Measurements from ENCODE around the gene B3GNT9.

The B3GNT9 gene

DNA sequence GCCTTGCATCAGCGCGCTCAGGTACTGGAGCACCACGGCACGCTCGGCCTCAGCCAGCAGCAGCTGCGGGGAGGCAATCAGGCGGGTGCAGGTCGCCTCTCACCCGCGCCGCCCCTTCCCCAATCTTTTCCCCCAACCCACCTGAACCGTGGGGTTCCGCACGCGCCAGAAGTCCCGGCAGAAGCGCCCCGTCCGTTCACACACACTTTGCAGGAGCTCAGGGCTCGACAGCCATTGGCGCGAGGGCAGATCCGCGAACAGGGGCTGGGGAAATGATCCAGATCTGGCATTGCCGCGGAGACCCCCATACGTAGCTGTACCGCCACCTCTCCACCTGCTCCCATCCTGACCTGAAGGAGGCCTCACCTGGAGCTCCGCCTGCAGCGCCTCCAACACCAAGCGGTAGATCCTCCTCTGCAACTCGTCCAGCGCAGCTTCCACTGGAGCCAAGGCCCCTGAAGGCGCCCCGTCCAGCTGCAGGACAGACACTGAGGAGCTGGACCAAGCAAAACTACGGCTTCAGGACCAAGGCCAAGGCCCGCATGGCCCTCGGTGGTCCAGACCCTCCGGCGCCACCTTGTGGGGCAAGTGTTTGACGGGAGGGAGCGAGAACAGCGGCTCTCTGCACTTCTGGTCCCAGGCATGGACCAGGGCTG, 34.3 kb upstream of the B3GNT9 start:
- peak; percentile 55 for DNase-seq

DNA sequence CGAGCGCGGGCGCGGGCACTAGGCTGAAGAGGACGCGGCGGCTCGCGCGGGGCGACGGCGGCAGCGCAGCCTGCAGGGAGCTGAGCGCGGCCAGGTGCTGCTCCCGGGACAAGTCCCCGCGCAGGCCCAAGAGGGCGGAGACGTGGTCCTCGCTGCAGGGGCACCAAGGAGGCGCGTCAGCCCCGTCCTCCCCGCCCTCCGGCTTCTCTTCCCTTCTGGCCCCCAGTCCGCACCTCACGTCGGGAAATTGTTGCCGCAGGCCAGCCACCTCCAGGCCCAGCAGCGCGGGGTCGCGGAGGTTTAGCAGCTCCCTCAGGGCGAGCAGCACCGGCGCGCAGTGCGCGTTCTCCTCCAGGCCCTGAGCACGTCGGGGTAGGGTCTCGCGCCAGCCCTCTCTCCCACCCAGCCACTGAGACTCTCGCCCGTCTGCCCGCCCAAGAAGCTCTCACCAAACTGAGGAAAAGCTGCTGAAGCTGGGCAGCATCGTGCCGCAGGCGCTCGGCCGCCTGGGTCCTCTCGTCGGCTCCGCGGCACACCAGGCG, 33.7 kb upstream of the B3GNT9 start:
- DNase-seq, result peak; percentile 59

DNA sequence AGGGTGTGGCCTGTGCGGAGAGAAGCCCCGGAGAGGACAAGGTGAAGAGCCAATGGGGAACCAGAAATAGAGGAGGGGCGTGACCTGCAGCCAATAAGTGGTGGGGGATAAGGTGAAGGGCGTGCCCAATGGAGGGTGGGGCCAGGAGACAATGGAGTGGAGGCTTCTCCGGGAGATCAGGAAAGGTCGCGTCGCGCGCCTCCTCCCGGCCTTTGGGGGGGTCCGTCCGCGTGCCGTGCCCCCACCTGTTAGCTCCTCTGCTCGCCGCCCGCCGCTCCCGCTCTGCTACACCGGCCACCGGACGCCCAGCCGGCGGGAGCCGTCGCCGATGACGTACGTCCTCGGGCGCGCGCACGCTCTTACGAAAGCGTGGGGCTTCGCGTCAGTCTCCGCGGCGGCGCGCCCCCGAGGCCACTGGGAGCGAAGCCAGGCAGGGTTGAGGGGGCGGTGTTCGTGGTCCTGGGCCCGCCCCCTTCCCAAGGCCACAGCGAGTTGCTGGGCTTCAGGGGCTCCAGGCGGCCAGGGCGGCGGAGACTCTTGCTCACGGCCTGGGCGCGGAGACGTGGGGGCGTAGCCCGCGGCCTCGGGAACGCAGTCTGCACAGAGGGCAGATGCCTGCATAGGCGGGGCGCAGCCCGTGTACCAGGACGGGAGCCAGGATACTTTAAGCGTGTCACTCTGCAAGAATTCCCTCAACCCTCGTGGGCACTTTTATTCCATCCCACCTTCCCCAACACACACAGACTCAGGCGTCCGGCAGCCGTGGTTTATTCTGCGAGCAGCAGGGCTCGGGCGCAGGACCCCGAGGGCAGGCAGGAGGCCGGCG, 33.0 kb upstream of the B3GNT9 start, which contains the start of gene MATCAP1:
Gene MATCAP1, minus strand, starts transcription at position 337 of the 826 bp plus-strand sequence. CDS start 3,353 bp downstream, outside the sequence.
- DNase-seq, result peak; percentile 94

DNA sequence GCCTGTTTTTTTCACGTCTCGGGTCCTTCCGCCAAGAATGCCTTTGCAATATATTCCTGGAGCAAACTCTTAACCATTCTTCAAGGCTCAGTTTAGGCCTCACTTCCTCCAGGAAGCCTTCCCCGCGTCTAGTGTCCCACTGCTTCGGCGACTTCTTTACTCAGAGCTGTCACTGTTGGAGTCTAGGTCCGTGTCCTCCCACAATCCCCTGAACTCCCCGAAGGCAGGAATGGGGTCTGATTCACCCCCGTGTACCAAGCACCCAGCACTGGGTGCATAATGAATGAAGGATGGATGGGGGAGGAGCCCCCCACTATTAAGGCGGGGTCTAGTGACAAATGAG, 32.5 kb upstream of the B3GNT9 start:
- DNase-seq, result no peak

DNA sequence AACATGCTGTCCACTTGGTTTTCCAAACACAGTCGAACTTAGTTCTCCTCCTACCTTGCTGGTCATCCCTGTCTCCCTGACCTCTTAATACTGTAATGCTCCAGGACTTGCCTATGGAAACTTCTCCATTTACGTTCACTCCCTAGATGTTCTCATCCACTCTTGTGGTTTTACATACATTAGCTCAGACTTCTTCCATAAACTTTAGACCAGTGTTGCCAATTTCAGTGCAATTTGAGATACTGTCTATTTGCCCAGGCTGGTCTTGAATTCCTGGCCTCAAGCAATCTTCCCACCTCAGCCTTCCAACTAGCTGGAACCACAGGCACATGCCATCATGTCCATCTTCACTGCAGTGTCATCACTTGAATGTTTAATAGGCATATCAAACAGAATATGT, 31.5 kb upstream of the B3GNT9 start:
- no peak for DNase-seq

DNA sequence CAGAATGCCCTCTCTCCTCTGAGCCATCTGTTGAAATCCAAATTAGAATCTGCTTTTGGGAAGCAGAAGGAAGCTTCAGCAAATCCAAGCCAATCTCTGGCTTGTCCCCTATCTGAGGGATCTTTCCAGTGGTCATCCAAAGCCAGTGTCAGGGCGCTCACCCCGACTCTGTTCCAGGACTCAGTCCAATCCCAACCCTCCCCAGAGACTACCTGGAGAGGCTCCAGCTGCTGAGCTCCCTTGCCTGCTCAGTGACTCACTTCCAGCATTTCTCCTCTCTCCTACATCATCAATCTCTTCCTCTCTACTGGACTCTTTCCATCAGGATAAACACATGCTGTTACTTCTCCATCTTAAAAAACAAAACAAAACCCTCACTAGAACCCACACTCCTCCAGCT, 30.5 kb upstream of the B3GNT9 start:
- no peak for DNase-seq

DNA sequence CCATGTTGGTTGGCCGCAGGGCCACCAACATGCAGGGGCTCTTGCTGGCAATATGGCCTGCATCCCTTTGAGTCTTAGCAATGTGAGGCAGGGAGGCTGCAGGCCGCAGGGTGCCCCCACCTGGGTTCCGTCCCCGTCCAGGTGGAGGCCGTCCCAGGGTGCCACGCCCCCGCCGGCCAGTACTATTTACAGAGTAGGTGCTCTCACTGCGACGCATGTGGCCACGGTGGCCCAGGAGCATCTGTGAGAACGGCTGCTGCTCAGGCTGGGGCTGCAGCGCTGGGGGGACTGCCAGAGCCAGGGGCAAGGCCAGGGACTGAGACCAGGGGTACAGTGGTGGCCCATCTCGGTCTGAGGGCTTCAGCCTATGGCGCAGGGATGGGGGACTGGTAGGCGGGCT, 29.4 kb upstream of the B3GNT9 start:
- DNase-seq, result no peak

DNA sequence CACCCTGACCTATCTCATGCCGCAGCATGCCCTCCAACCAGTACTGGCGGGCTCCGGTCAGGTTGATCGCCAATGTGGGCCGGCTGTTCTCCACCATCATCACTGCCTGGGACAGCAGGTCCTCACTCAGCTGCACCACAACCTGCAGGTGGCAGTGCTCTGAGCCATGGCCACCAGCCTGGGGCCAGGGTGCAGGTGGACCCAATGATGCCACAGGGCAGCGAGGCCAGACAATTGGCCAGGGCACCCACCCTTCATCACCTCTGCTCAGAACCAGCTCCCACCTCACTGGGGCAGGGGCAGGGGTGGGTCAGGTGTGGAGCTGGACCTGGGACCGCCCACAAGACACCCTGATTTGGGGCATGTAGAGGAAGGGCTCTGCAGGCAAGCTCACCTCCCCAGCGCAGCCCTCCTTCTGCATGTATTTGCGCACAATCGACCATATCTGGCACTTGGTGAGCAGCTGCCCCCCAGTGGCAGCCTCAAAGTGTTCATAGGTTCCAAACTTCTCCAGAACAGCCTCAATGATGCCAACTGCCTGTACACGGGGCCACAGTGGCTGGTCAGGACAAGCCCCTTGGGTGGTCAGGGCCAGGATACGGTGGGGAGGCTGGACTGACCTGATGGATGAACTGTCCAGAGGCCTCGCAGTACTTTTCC, 28.8 kb upstream of the B3GNT9 start:
- DNase-seq, result no peak

DNA sequence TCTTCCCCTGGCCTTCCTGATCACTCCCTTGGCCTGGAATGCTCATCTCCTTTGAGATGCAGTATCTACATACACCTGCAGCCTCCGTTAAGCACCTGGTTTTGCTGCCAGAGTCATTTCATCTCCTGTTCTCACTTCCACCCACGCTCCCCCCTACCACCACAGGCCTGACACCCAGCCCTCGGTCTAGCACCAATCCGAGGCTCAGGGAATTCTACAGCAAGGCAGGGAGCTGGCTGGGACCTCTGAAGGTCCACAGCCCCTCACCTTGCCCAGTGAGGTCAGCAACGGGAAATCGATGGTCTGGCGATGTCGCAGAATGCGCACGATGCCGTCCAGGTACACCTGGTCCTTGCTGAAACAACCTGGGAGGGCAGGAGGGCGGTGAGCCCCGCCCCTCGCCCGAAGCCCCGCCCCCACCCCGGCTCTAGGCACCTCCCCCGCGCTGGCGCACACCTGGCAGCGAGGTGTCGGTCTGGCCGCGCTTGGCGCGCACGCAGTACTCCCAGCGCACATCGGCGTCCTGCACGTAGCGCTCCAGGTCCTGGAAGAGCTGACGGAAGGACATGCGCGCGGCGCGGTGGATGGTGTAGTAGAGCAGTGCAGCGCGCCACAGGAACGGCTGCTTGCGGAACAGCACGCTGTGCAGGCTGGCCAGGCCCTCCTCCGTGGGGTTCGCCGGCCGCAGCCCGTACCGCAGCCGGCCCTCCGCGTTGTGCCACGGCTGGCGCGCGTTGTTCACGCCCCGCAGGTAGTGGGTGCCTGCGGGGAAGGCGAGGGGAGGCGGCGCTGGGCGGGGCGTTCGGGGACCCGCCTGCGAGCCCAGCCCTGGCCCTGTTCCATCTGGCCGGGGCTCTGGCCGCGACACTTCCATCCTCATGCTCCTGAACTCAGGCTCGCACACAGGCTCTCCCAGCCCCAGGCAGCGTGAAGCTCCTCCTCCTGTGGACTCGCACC, 27.2 kb upstream of the B3GNT9 start:
- peak; percentile 90 for DNase-seq

DNA sequence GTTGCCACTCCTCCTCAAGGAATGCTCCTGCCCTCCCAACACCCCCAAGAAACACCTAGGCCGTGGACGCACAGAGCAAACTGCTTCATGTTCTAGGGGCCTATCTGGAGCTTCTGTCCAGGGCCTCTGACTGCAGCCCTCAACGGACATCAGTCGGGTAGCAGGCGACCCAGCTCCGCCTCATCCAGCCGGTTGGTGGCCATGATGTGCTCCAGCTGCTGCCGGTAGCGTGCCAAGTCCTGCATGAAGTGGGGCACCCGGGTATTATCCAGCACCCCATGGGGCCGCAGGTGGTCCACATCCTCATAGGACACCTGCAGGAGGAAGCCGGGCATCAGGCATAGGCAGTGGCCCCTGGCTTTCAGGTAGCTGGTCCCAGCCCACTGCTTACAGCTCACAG, 25.9 kb upstream of the B3GNT9 start:
- peak; percentile 73 for DNase-seq

DNA sequence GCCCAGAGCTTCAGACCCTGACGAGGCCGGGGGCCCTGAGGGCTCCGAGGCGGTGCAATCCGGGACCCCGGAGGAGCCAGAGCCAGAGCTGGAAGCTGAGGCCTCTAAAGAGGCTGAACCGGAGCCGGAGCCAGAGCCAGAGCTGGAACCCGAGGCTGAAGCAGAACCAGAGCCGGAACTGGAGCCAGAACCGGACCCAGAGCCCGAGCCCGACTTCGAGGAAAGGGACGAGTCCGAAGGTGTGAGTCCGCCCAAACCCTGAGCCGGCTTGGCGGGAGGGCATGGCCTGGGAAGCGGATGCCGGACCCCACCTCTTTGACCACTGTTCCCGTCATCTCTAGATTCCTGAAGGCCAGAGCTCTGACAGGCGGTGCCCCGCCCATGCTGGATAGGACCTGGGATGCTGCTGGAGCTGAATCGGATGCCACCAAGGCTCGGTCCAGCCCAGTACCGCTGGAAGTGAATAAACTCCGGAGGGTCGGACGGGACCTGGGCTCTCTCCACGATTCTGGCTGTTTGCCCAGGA, 24.0 kb upstream of the B3GNT9 start:
- DNase-seq, result no peak

DNA sequence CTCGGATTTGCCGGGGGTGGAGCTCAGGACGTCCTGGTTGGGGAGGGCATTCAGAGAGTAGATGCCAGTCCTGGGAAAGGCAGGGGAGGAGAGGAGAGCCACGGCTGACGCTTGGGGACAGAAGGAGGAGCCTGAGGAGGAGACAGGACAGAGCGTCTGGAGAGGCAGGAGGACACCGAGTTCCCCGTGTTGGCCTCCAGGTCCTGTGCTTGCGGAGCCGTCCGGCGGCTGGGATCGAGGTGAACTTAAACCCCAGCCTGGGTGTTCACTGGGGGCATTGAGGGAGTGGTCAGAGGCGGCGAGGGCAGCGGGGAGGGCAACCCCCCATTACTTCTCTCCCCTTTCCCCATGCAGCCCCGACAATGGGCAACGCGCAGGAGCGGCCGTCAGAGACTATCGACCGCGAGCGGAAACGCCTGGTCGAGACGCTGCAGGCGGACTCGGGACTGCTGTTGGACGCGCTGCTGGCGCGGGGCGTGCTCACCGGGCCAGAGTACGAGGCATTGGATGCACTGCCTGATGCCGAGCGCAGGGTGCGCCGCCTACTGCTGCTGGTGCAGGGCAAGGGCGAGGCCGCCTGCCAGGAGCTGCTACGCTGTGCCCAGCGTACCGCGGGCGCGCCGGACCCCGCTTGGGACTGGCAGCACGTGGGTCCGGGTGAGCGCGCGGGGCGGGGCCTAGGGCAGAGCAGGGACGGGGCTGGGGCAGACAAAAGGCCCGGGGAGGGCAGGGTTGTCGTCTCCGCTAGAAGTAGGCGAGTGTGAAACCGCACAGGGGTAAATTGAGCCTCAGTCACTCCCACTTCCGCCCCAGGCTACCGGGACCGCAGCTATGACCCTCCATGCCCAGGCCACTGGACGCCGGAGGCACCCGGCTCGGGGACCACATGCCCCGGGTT, 23.3 kb upstream of the B3GNT9 start:
- peak; percentile 47 for DNase-seq

DNA sequence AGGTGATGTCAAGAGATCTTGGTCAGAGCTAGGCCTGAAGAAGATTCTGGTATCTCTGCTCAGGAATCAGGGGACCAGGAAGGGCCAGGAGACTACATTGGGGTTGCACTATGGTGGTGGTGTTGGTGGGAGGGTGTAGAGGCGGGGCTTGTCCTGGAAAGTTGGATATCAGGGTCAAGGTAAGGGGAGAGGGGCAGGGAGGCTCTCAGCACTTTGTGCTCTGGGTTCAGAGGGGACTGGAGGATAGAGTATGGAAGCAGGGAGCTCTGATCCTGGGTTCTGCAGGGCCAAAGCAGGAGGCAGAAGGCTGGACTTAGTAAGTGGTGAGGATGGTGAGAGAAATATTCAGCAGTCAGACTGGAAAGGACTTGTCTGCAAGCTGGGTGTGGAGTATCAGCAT, 22.5 kb upstream of the B3GNT9 start:
- DNase-seq, result no peak

DNA sequence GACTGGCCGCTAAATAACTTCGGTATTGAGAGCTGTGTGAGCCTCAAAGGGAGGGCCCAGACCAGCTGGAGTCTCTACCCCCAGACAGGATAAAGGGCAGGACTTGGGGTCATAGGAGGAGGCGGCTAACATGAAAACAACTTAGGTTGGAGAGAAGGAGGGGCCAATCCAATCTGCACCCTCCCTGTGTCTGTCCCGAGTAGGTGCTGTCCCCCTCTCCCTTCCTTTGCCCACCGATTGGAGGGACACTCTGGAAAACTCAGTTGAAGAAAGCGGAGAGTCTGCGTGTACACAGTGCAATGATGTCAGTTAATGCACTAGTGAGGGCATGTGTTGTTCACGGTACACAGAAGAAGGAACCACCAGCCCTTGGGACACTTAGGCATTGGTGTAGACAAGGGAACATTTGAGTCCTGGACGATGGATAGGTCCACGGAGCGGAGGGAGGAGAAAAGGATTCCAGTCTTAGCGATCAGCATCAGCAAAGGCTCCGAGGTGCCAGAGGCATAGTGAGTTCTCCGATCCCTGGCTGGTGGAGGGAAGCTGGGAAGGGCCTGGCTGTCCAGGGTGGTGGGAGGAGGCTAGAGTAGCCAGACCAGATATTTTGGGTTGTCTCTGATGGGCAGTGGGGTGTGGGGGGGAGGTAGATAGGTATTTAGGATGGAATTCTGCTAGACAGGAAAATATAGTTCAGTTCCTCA, 20.3 kb upstream of the B3GNT9 start:
- DNase-seq, result no peak

DNA sequence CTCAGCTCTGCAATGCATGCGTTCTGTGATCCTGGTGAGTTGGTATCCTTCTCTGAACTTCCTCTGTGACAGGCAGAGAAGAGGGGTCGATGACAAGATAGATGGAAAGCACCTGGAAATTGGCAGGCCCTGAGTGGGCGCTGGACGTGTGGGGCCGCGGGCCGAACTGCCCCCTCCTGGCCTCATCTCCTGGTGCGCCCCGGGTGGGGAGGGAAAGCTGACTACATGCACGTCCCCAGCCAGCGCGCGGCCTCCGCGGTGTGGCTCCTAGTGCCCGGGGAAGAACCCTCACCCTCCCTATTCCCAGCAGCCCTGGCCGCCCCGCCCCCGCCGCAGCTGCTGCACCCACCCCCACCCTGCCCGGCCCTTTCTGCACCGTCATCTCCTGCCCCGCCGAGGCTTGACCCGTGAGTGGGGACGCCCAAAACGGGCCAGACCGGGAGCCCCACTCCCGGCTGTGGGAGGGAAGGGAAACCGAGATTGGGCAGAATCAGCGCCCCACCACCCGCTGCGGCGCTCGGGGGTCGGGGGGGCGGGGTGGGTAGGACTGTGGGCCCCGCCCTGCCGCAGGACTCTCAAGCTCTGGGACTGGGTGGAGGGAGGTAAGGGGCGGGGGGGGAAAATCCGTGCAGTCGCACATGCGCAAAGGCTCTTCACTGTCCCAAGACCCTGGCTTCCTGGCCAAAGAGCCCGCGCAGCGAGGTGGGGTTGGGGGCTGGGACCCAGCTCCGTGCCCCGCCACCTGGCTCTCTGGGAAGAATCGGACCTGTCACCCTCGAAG, 19.6 kb upstream of the B3GNT9 start, which contains the start of gene NOL3:
Gene NOL3, plus strand, starts transcription at position 371 of the 781 bp plus-strand sequence.
- peak; percentile 73 for DNase-seq

DNA sequence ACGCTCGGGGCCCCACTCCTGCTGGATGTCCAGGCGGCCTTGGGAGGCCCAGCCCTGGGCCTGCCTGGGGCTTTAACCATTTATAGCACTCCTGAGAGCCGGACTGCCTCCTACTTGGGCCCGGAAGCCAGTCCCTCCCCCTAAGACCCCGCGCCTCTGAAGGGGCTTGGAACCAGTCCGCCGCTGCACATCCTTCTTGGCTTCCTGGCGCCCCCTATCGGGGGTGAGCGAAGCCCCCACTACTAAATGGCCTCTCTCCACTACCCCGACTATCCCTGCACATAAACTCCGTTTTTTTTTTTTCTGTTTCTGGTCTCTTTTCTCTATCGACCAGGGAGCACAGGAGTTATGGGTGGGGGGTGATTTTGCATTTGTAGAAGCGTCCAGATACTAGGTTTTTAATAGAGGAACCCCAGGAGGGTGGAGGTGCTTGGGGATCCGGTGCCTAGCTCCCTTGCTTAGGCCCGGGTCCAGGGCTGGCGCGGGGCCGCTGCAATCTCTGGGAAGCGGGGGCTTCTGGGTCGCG, 18.9 kb upstream of the B3GNT9 start:
- no peak for DNase-seq

DNA sequence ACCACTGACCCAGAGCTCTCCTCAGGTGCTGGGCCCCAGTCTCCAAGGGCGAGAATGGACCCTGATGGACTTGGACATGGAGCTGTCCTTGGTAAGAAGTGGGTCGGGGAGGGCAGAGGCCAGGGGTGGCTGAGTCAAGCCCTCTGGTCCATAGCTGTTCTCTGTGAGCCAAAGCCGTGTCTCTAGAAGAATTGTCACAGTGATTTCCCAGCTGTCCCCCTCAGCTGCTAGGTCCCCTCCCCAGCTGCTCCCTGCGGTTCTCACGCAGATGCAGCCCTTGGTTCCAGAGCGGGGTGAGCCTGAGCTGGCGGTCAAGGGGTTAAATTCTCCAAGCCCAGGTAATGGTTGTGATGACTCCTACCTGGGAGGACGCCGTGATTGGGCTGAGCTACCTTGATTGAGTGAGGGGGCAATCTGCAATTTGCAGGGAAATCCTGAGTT, 18.2 kb upstream of the B3GNT9 start:
- DNase-seq, result no peak

DNA sequence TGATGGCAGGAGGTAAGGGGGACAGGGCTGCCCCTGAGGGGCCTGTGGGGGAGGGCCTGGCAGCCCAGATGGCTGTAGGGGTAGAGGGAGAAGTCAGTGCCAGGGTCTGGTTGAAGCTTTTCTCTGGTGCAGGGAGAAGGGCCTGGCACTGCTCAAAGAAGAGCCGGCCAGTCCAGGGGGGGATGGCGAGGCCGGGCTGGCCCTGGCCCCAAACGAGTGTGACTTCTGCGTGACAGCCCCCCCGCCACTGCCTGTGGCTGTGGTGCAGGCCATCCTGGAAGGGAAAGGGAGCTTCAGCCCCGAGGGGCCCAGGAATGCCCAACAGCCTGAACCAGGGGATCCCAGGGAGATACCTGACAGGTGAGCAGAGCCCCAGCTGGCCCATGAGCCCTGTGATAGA, 16.8 kb upstream of the B3GNT9 start:
- no peak for DNase-seq

DNA sequence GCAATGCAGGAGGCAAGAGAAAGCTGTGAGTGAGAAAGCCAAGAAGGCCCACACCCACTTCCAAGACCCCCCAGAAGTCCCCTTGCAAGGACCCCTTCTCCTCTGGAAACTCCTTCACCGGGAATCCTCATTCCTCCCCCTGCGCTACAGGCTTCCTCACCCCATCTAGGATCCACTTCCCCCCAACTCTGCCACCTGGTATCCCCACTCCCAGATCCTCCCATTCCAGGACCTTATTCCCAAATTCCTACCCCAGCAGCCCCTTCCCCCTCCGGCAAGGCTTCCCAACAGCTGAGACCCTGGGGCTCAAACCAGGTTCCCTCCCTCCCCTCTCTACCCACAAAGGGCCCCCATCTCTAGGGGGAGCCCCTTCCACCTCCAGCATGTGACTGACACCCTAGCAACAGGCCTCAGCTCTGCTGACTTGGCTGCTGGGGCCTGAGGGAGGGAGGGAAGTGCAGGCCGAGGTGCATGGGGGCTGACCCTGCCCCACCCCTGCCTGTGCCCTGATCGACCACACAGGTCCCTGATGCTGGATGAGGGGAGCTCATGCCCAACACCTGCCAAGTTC, 15.9 kb upstream of the B3GNT9 start:
- no peak for DNase-seq

Data from NCI-H345 (cell line).